HCT116 (cell line): ENCODE results near the gene ALPP.

Experiments used
- ATF3 ChIP-seq: IDR thresholded peaks from 2 replicates; pipeline ENCODE4 v1.6.1; 2012
- CTCF ChIP-seq, 3 experiments: fragments of 200-600 bp in 1 of 3; sonication (generic) in 1 of 3; IDR thresholded peaks in 2 of 3; conservative IDR thresholded peaks in 1 of 3; 2 replicates each; pipeline ENCODE4 v1.5.1; 2012 to 2017; ENCODE audit warnings: low read depth in 2 of 3, low read length in 2 of 3, antibody characterized with exemption in 1 of 3, borderline replicate concordance in 1 of 3, control low read depth in 1 of 3, mild to moderate bottlenecking in 1 of 3, mixed read lengths in 1 of 3, mixed run types in 1 of 3, moderate library complexity in 1 of 3; ENCODE audit not compliant: insufficient read depth in 1 of 3
- ELF1 ChIP-seq: IDR thresholded peaks from 2 replicates; pipeline ENCODE4 v1.6.1; 2012; ENCODE audit warnings: low read depth, borderline replicate concordance
- EZH2 ChIP-seq: fragments of 200-600 bp; sonication (generic); IDR thresholded peaks from 2 replicates; pipeline ENCODE4 v1.6.1; 2017; ENCODE audit warnings: antibody characterized with exemption, mixed run types
- EZH2phosphoT487 ChIP-seq: fragments of 200-600 bp; IDR thresholded peaks from 2 replicates; pipeline ENCODE4 v1.6.1; 2018; ENCODE audit warnings: antibody characterized with exemption, borderline replicate concordance
- MAX ChIP-seq: IDR thresholded peaks from 2 replicates; pipeline ENCODE4 v1.6.1; 2012
- POLR2A ChIP-seq: IDR thresholded peaks from 2 replicates; pipeline ENCODE4 v1.7.0; 2011; ENCODE audit warnings: borderline replicate concordance; ENCODE audit not compliant: insufficient read depth, insufficient read length; ENCODE audit errors: extremely low read depth
- RAD21 ChIP-seq: IDR thresholded peaks from 2 replicates; pipeline ENCODE4 v1.6.1; 2012; ENCODE audit warnings: low read depth, mild to moderate bottlenecking
- ZFX ChIP-seq: fragments of 450-650 bp; IDR thresholded peaks from 2 replicates; pipeline ENCODE4 v1.6.1; 2017
- ZNF274 ChIP-seq: fragments of 200-500 bp; sonication (Bioruptor generic); IDR thresholded peaks from 2 replicates; pipeline ENCODE4 v1.6.1; 2014; ENCODE audit warnings: mild to moderate bottlenecking, low read depth, low read length, inconsistent platforms

- TF ChIP-seq ELF1, result no peak
- TF ChIP-seq ZNF274, result no peak
- TF ChIP-seq CTCF (IDR thresholded peaks at IDR 0.05 in 2 of 3, conservative IDR thresholded peaks at IDR 0.05 in 1 of 3; ENCODE audit: borderline replicate concordance in 1 of 3, insufficient read depth in 1 of 3, low read depth in 2 of 3, low read length in 2 of 3), result no peak
- no peak for TF ChIP-seq POLR2A
- TF ChIP-seq EZH2, result no peak
- no peak for TF ChIP-seq EZH2phosphoT487
- no peak for TF ChIP-seq MAX
- TF ChIP-seq ZFX, result no peak
- no peak for TF ChIP-seq RAD21
- TF ChIP-seq ATF3, result no peak
Observed at GRCh38 chr2:232415138-232415690, 36.7 kb downstream of the ALPP start.
